A673 (cell line): Measurements from ENCODE around the gene CCDC197.

Experiments
- CTCF ChIP-seq: fragments of 300-800, 200-600 bp; sonication (generic); conservative IDR thresholded peaks from 2 replicates; pipeline ENCODE4 v1.5.1; 2017; ENCODE audit warnings: low read depth, mild to moderate bottlenecking, antibody characterized with exemption, low read length, moderate library complexity, mixed read lengths
- EZH2 ChIP-seq: fragments of 200-600 bp; sonication (generic); IDR thresholded peaks from 2 replicates; pipeline ENCODE4 v1.6.1; 2017; ENCODE audit warnings: borderline replicate concordance, low read depth, mild to moderate bottlenecking, mixed read lengths, antibody characterized with exemption, low read length; ENCODE audit not compliant: poor library complexity, severe bottlenecking

GRCh38 chr14:93972618-93973205 lies 24.4 kb upstream of the CCDC197 start:
- TF ChIP-seq CTCF (no peak), EZH2 (no peak)
